Breast epithelium (tissue), 4 donors: Measurements from ENCODE around the gene EMC10. TPM values are rescaled to one million over a fixed set of nuclear protein-coding genes. Genes with fewer than 3 reads are reported as not detected.

Experiments
- DNase-seq, 2 donors: peaks; one replicate each; pipeline ENCODE4 v3.0.0-alpha.2; 2019; ENCODE audit warnings: low spot score in 2 of 2
- H3K27ac ChIP-seq, 2 donors: fragments of 200-600 bp; sonication (generic) in 1 of 2; one replicate each; pipeline ENCODE4 v1.5.1; 2016 to 2019; ENCODE audit warnings: mild to moderate bottlenecking in 1 of 2
- H3K27me3 ChIP-seq, 2 donors: fragments of 200-600 bp; sonication (generic) in 1 of 2; one replicate each; pipeline versions ENCODE4 v1.5.1 to v1.6.0; 2017 to 2019; ENCODE audit warnings: control low read depth in 1 of 2, mild to moderate bottlenecking in 1 of 2
- H3K36me3 ChIP-seq: fragments of 200-600 bp; one replicate; pipeline ENCODE4 v1.5.1; 2019
- H3K4me1 ChIP-seq, 2 donors: fragments of 200-600 bp; sonication (generic); one replicate each; pipeline ENCODE4 v1.5.1; 2016 to 2019; ENCODE audit warnings: control low read depth in 1 of 2
- H3K4me3 ChIP-seq, 3 donors: fragments of 200-600 bp; sonication (generic); 1 replicate in 2 of 3; 2 replicates in 1 of 3; pipeline ENCODE4 v1.5.1; 2016 to 2019; ENCODE audit warnings: mild to moderate bottlenecking in 3 of 3, moderate library complexity in 2 of 3
- H3K9me3 ChIP-seq, 2 donors: fragments of 200-600 bp; sonication (generic) in 1 of 2; one replicate each; pipeline ENCODE4 v1.5.1; 2016 to 2019; ENCODE audit warnings: control low read depth in 1 of 2
- POLR2A ChIP-seq: fragments of 450-650 bp; IDR thresholded peaks from one replicate; pipeline ENCODE4 v1.6.1; 2016; ENCODE audit warnings: antibody characterized with exemption, mild to moderate bottlenecking, moderate library complexity
- POLR2AphosphoS5 ChIP-seq, 3 donors: sonication (generic); formaldehyde crosslinking; IDR thresholded peaks; one replicate each; pipeline ENCODE4 v1.6.1; 2017; ENCODE audit warnings: antibody characterized with exemption in 3 of 3
- intact Hi-C: fragments of 100-400 bp; cut with DNase I; formaldehyde crosslinking; loops from one replicate; pipeline ENCODE4 v1.15.1; 2023; ENCODE audit warnings: low total_unique reads
- total RNA-seq, 3 donors: library from RNA; depleted of rRNA; stranded (reverse); fragments of >200 nt; gene quantifications; one replicate each; pipeline ENCODE4 v1.1.0, GENCODE V29; 2016
- TF ChIP-seq, protein P1 (sequence below), 3 donors: fragments of 450-650 bp; IDR thresholded peaks; one replicate each; pipeline ENCODE4 v1.5.1; 2016 to 2017; ENCODE audit warnings: antibody characterized with exemption in 3 of 3, mild to moderate bottlenecking in 3 of 3, moderate library complexity in 3 of 3

EMC10 gene
- total RNA-seq, 3 donors from 2014 or later, result 38.0 to 78.2 (median 64.6) TPM

DNA sequence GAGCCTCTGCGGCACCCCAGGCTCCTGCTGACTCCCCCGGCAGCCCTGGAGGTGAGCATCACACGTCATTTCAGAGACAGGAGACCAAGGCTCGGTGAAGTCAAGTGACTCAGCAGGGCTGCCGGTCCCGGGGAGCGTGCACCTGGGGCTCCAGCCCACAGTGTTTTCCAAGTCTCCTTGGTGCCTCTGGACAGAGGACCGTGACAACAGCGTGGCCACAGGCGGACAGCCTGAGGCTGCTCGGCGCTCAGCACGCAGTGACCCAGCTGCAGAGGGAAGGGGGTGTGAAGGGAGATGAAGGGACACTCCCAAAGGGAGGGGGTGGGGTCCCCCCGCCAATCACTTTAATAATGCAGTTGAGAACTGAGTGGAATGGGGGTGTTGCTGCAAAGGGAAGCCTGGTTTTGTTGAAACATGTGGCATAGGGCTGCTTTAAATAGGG, 54.9 kb downstream of the EMC10 start:
- H3K36me3 ChIP-seq, result no peaks in the 10 kb centered on the region
- no peak overlapping the region for H3K4me3 ChIP-seq
- H3K9me3 ChIP-seq, result peaks cover 4 to 15% of the 10 kb centered on the region in 2 donors
- DNase-seq, result no peak
- intact Hi-C loops, result no loop called here
- H3K27ac ChIP-seq, result no peak overlapping the region
- peaks cover 0 to 23% of the 10 kb centered on the region in 2 donors for H3K27me3 ChIP-seq
- TF ChIP-seq, protein P1, sequence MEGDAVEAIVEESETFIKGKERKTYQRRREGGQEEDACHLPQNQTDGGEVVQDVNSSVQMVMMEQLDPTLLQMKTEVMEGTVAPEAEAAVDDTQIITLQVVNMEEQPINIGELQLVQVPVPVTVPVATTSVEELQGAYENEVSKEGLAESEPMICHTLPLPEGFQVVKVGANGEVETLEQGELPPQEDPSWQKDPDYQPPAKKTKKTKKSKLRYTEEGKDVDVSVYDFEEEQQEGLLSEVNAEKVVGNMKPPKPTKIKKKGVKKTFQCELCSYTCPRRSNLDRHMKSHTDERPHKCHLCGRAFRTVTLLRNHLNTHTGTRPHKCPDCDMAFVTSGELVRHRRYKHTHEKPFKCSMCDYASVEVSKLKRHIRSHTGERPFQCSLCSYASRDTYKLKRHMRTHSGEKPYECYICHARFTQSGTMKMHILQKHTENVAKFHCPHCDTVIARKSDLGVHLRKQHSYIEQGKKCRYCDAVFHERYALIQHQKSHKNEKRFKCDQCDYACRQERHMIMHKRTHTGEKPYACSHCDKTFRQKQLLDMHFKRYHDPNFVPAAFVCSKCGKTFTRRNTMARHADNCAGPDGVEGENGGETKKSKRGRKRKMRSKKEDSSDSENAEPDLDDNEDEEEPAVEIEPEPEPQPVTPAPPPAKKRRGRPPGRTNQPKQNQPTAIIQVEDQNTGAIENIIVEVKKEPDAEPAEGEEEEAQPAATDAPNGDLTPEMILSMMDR (IDR thresholded peaks at IDR 0.05), result no peak
- TF ChIP-seq POLR2A (no peak), POLR2AphosphoS5 (IDR thresholded peaks at IDR 0.05) (no peak)
- no peaks in the 10 kb centered on the region for H3K4me1 ChIP-seq

DNA sequence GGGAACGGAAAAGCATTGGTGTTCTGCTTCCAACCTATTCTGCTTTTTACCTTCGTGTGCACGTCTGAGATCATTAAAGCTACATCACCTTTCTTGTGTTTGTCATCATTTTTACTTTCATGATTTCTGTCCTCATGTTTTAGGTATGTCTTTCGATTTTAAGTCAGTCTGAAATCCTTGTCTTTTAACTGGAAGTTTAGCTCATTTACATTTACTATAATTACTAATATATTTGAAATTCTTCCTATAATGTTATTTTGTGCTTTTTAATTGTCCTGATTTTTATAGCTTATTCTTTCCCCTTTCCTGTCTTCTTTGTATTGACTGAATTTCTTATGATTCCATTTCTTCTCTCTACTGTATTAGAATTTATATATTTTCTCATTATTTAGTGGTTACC, 56.6 kb downstream of the EMC10 start:
- no peak for DNase-seq
- Histone ChIP-seq H3K36me3 (no peaks in the 10 kb centered on the region), H3K9me3 (peaks cover 4 to 15% of the 10 kb centered on the region in 2 donors), H3K4me1 (no peaks in the 10 kb centered on the region), H3K4me3 (no peak overlapping the region), H3K27me3 (peaks cover 0 to 23% of the 10 kb centered on the region in 2 donors), H3K27ac (no peak overlapping the region)
- TF ChIP-seq POLR2AphosphoS5 (IDR thresholded peaks at IDR 0.05), result no peak
- no peak for TF ChIP-seq POLR2A
- TF ChIP-seq, protein P1 (IDR thresholded peaks at IDR 0.05), result no peak
- intact Hi-C loops, result no loop called here

DNA sequence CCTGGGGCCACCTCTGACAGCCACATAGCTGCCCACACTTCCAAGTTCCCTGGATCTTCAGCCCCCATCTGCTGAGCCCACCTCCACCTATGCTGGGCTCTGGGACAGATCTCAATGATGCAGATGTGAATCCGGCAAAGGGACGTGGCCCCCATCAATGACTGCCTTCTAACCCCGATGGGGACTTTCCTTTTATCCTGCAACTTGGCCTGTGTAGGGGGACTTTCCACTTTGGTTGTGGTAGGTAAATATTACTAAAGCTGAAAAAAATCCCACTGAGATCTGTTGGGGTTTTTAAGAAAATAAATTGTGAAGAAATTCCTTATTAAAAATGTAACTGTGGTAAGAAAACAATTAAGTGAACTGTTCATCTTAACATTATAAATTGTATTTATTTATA, 58.2 kb downstream of the EMC10 start:
- Histone ChIP-seq H3K36me3 (no peaks in the 10 kb centered on the region), H3K4me1 (no peaks in the 10 kb centered on the region), H3K27me3 (peaks cover 0 to 21% of the 10 kb centered on the region in 2 donors), H3K27ac (no peak overlapping the region), H3K4me3 (no peak overlapping the region), H3K9me3 (peaks cover 4 to 15% of the 10 kb centered on the region in 2 donors)
- DNase-seq, result no peak
- TF ChIP-seq POLR2AphosphoS5 (IDR thresholded peaks at IDR 0.05) (no peak), POLR2A (no peak)
- TF ChIP-seq, protein P1 (IDR thresholded peaks at IDR 0.05), result no peak
- intact Hi-C loops, result no loop called here

DNA sequence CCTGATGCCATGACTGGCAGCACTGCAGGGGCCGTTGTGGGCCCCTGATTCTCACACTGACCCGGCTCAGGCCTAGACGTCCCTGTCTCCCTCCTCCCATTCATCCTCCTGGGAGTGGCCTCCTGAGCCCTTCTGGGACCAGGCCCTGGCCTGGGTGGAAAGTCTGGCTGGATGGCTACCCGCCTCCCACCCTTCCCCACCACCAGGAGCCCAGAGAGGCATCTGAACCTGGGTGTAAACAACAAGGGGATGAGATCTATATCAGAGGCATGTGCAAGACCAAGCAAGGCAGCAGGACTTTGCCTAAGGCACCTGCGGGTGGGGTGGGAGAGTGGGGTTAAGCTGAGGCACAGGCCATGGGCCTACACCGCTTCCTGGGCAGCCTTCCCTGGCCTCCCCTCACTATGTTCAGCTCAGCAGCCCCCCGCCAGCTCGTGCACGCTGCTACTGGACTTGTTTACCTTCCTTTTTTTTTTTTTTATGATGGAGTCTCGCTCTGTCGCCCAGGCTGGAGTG, 59.4 kb downstream of the EMC10 start:
- TF ChIP-seq POLR2AphosphoS5 (IDR thresholded peaks at IDR 0.05) (no peak), POLR2A (no peak)
- TF ChIP-seq, protein P1 (IDR thresholded peaks at IDR 0.05), result no peak
- peaks cover 4 to 15% of the 10 kb centered on the region in 2 donors for H3K9me3 ChIP-seq
- no peaks in the 10 kb centered on the region for H3K36me3 ChIP-seq
- no peaks in the 10 kb centered on the region for H3K4me1 ChIP-seq
- intact Hi-C loops, result no loop called here
- H3K27me3 ChIP-seq, result peaks cover 0 to 10% of the 10 kb centered on the region in 2 donors
- no peak for DNase-seq
- no peak overlapping the region for H3K27ac ChIP-seq
- no peak overlapping the region for H3K4me3 ChIP-seq

DNA sequence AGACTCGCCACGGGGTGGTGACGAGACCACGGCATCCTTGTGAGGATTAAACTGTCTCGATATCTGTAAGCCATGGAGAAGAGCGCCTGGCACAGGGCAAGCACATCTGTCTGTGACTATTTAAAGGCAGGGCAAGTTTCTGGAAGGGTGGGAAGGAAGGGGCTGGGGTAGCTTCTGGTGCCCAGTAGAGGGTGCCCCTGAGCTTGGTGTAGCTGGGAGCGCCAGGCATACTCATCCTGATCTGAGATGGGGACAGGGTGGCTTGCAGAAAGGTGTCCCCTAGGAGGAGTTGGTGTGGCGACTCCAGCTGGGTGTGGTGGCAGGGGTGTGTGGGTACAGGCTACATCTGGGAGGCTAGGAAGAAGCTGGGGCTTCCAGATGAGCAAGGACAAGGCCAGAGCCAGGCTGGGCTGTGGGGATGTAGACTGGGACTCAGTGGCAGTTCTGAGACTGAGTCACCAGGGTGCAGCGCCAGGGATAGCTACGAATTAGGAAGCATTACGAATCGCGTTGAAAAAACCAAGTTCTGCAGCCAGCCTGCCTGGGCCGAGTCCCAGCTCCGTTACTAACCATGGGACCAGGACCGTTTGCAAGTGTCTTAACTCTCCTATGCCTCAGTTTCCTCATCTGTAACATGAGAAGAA, 60.5 kb downstream of the EMC10 start:
- Histone ChIP-seq H3K4me3 (no peak overlapping the region), H3K9me3 (peaks cover 4 to 15% of the 10 kb centered on the region in 2 donors), H3K36me3 (no peaks in the 10 kb centered on the region), H3K4me1 (no peaks in the 10 kb centered on the region), H3K27me3 (peaks cover 0 to under 1% of the 10 kb centered on the region in 2 donors), H3K27ac (no peak overlapping the region)
- intact Hi-C loops, result no loop called here
- TF ChIP-seq, protein P1 (IDR thresholded peaks at IDR 0.05), result no peak
- TF ChIP-seq POLR2A (no peak), POLR2AphosphoS5 (IDR thresholded peaks at IDR 0.05) (no peak)
- no peak for DNase-seq
